Endothelial cell of umbilical vein (primary cell): Measurements from ENCODE around the gene MTMR4. TPM values are rescaled to one million over a fixed set of nuclear protein-coding genes. Genes with fewer than 3 reads are reported as not detected.

Experiments used
- BruUV-seq: library from RNA; stranded (reverse); fragments of 400-500 nt; replicated peaks from 2 replicates; lab custom pipeline; 2021; lab: Mats Ljungman, UMichigan
- CTCF ChIA-PET: fragments of 300-600, 350-600 bp; sonication (Branson Sonifier 250); formaldehyde crosslinking; loops from one replicate; lab custom pipeline; 2021; ENCODE audit warnings: antibody characterized with exemption, inconsistent platforms; lab: Charles Lee
- POLR2A ChIA-PET: fragments of 300-600, 350-600 bp; sonication (Branson Sonifier 250); formaldehyde crosslinking; loops from one replicate; lab custom pipeline; 2021; ENCODE audit warnings: antibody characterized with exemption, inconsistent platforms; lab: Charles Lee
- DNase-seq: peaks from one replicate; pipeline ENCODE4 v3.0.0-alpha.2; 2011; ENCODE audit warnings: low read depth, low spot score
- FAIRE-seq: peaks from 2 replicates; lab custom pipeline; 2011; peaks lifted over from hg19 to GRCh38; lab: Jason Lieb, UNC
- H2AFZ ChIP-seq: 2 replicates; pipeline ENCODE4 v1.6.0; 2012; ENCODE audit warnings: low read depth, low read length, control low read depth, inconsistent platforms
- H3K27ac ChIP-seq: 2 replicates; pipeline ENCODE4 v1.5.1; 2011; ENCODE audit warnings: low read depth, mild to moderate bottlenecking, control low read depth, low read length, moderate library complexity; ENCODE audit not compliant: insufficient read depth
- H3K27me3 ChIP-seq, 2 experiments: 2 replicates each; pipeline versions ENCODE4 v1.6.0 to v1.6.1; 2011; ENCODE audit warnings: low read length in 2 of 2, mixed read lengths in 1 of 2; ENCODE audit not compliant: control insufficient read depth in 2 of 2, insufficient read depth in 2 of 2
- H3K36me3 ChIP-seq, 2 experiments: 2 replicates in 1 of 2; 3 replicates in 1 of 2; pipeline ENCODE4 v1.5.1; 2011; ENCODE audit warnings: low read length in 2 of 2, mild to moderate bottlenecking in 1 of 2, moderate library complexity in 1 of 2; ENCODE audit not compliant: control insufficient read depth in 2 of 2, insufficient read depth in 2 of 2; ENCODE audit errors: extremely low read depth in 1 of 2
- H3K4me1 ChIP-seq: 3 replicates; pipeline ENCODE4 v1.5.1; 2011; ENCODE audit warnings: mild to moderate bottlenecking, low read length; ENCODE audit not compliant: control insufficient read depth, insufficient read depth; ENCODE audit errors: extremely low read depth
- H3K4me2 ChIP-seq: 2 replicates; pipeline ENCODE4 v1.6.1; 2011; ENCODE audit warnings: low read length, control low read depth, mixed read lengths; ENCODE audit not compliant: insufficient read depth
- H3K4me3 ChIP-seq, 3 experiments: fragments of 200-600 bp in 1 of 3; sonication (generic), shearing (Covaris generic) in 1 of 3; replicated peaks in 1 of 3; 2 replicates each; pipeline ENCODE4 v1.5.1; 2011 to 2016; ENCODE audit warnings: control low read depth in 3 of 3, low read length in 3 of 3, mild to moderate bottlenecking in 2 of 3, inconsistent platforms in 1 of 3, low read depth in 1 of 3, moderate library complexity in 1 of 3; ENCODE audit not compliant: insufficient read depth in 1 of 3
- H3K79me2 ChIP-seq: 2 replicates; pipeline ENCODE4 v1.6.0; 2012; ENCODE audit warnings: low read length, inconsistent platforms; ENCODE audit not compliant: control insufficient read depth, insufficient read depth
- H3K9ac ChIP-seq: replicated peaks from 2 replicates; pipeline ENCODE3; 2011; ENCODE audit warnings: low read length, control low read depth; ENCODE audit not compliant: insufficient read depth; ENCODE audit errors: extremely low read depth
- H3K9me1 ChIP-seq: replicated peaks from 3 replicates; pipeline ENCODE4 v1.6.0; 2011; ENCODE audit warnings: mild to moderate bottlenecking, low read length; ENCODE audit not compliant: control insufficient read depth, insufficient read depth; ENCODE audit errors: extremely low read depth
- H3K9me3 ChIP-seq: replicated peaks from 2 replicates; pipeline ENCODE4 v1.5.1; 2012; ENCODE audit warnings: low read length, inconsistent platforms; ENCODE audit not compliant: control insufficient read depth, insufficient read depth
- H4K20me1 ChIP-seq: replicated peaks from 2 replicates; pipeline ENCODE3; 2011; ENCODE audit warnings: mild to moderate bottlenecking, low read length; ENCODE audit not compliant: control insufficient read depth, insufficient read depth; ENCODE audit errors: extremely low read depth
- EZH2 ChIP-seq: IDR thresholded peaks from 2 replicates; pipeline ENCODE4 v1.6.1; 2012; ENCODE audit warnings: borderline replicate concordance, low read depth, mild to moderate bottlenecking, moderate library complexity, low read length, inconsistent platforms; ENCODE audit not compliant: severe bottlenecking
- FOS ChIP-seq: IDR thresholded peaks from 2 replicates; pipeline ENCODE4 v1.6.1; 2011; ENCODE audit warnings: mild to moderate bottlenecking, low read length, moderate library complexity, borderline replicate concordance; ENCODE audit not compliant: insufficient read depth
- GATA2 ChIP-seq: IDR thresholded peaks from 2 replicates; pipeline ENCODE4 v1.7.0; 2011; ENCODE audit warnings: low read depth, mild to moderate bottlenecking, moderate library complexity, mixed read lengths, low read length; ENCODE audit not compliant: insufficient read length, insufficient read depth
- MYC ChIP-seq: IDR thresholded peaks from one replicate; pipeline ENCODE4 v1.6.1; 2011; ENCODE audit warnings: mild to moderate bottlenecking, low read depth, low read length
- POLR2AphosphoS5 ChIP-seq: IDR thresholded peaks from 2 replicates; pipeline ENCODE4 v1.6.1; 2012; ENCODE audit warnings: low read depth, mild to moderate bottlenecking, control low read depth, low read length, moderate library complexity; ENCODE audit not compliant: insufficient read depth
- dilution Hi-C: fragments of 300-500 bp; cut with MboI; formaldehyde crosslinking; loops from one replicate; pipeline ENCODE4 v1.15.0; 2019; ENCODE audit warnings: low sequenced_read_pairs; ENCODE audit not compliant: extremely low pct_ligation_motif_present
- intact Hi-C: fragments of 100-400 bp; cut with micrococcal nuclease; formaldehyde crosslinking; loops from one replicate; pipeline ENCODE4 v1.10.0; 2022
- polyA plus RNA-seq, 4 experiments: library from polyadenylated mRNA; depleted of rRNA in 3 of 4; stranded (reverse) in 3 of 4; unstranded in 1 of 4; fragments of >200 nt; gene quantifications; 2 replicates each; pipeline versions ENCODE4 v1.2.1 to v1.2.3, GENCODE V29; 2011 to 2012; ENCODE audit warnings: missing spikeins in 1 of 4
- total RNA-seq: library from RNA; stranded (reverse); gene quantifications from 2 replicates; pipeline ENCODE4 v1.2.3, GENCODE V29; 2021
- TF ChIP-seq, protein P1 (sequence below), 2 donors: IDR thresholded peaks; 1 replicate in 1 of 2; 2 replicates in 1 of 2; pipeline ENCODE4 v1.5.1; 2011; ENCODE audit warnings: low read length in 2 of 2, mild to moderate bottlenecking in 2 of 2, moderate library complexity in 2 of 2, control low read depth in 1 of 2, inconsistent platforms in 1 of 2, low read depth in 1 of 2; ENCODE audit not compliant: insufficient read depth in 1 of 2; ENCODE audit errors: extremely low read depth in 1 of 2
- TF ChIP-seq, protein P2 (sequence below): IDR thresholded peaks from 2 replicates; pipeline ENCODE4 v1.6.1; 2011; ENCODE audit not compliant: insufficient read depth, insufficient read length

MTMR4 gene
- total and polyA plus RNA-seq, 2 donors (not counting 3 experiments of a cell fraction or from before 2014, with no cell fraction given), result 25.1 to 41.0 TPM

DNA sequence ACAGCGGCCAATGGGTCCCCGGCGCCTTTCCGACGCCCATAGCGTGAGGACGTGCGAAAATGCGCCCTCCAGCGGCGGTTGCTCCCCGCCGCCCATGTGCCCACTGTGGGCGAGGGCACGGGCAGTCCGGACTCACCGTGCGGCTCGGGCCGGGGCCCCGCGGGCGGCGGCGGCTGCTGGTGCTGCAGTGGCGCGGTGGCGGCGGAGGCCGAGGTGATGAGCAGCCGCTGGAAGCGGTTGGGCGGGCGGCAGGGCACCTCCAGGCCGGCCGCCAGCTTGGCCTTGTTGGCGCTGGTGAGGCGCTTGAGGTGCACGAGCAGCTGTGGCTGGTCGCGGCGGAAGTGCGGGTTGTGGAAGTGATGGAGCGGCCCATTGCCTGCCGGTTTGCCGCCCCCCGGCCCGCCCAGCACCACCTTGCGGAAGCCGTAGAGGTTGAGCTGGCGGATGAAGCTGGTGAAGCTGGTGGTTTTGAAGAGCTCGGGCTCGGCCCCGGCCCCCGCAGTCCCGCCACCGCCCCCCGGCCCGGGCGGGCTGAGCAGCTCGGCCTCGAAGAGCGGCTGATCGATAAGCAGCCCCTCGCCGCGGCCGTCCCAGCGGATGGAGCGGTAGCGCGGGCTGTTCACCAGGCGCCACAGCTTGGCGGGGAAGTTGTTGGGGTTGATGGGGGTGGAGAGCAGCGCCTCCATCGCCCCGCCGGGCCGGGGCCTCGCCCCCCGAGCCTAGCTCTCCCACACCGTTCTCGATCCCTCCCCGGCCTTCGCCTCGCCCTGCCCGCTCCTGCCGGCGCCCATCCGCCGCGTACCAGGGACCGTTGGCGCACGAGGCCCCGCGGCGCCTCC lies 26.6 kb downstream of the MTMR4 start, which contains the start of gene HSF5:
HSF5 (minus strand) TSS at position 820 of the 839 bp plus-strand sequence; CDS start at position 686, 134 bp downstream.
- TF ChIP-seq GATA2, result no peak
- TF ChIP-seq, protein P1, sequence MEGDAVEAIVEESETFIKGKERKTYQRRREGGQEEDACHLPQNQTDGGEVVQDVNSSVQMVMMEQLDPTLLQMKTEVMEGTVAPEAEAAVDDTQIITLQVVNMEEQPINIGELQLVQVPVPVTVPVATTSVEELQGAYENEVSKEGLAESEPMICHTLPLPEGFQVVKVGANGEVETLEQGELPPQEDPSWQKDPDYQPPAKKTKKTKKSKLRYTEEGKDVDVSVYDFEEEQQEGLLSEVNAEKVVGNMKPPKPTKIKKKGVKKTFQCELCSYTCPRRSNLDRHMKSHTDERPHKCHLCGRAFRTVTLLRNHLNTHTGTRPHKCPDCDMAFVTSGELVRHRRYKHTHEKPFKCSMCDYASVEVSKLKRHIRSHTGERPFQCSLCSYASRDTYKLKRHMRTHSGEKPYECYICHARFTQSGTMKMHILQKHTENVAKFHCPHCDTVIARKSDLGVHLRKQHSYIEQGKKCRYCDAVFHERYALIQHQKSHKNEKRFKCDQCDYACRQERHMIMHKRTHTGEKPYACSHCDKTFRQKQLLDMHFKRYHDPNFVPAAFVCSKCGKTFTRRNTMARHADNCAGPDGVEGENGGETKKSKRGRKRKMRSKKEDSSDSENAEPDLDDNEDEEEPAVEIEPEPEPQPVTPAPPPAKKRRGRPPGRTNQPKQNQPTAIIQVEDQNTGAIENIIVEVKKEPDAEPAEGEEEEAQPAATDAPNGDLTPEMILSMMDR (IDR thresholded peaks at IDR 0.05; ENCODE audit: extremely low read depth in 1 of 2, insufficient read depth in 1 of 2, low read depth in 1 of 2, low read length in 2 of 2), result peak; percentile 46 to 53
- TF ChIP-seq POLR2AphosphoS5, result no peak
- TF ChIP-seq, protein P2, sequence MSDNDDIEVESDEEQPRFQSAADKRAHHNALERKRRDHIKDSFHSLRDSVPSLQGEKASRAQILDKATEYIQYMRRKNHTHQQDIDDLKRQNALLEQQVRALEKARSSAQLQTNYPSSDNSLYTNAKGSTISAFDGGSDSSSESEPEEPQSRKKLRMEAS, result peak; percentile 70
- peak; percentile 39 for TF ChIP-seq EZH2
- TF ChIP-seq FOS, result no peak
- TF ChIP-seq MYC, result no peak
- intact Hi-C loops (no loop called here), dilution Hi-C loops (no loop called here)
- Histone ChIP-seq H3K36me3 (peaks cover 12 to 21% of the 10 kb centered on the region in 2 experiments), H3K27ac (no peak within 1 kb of the TSS), H3K4me1 (no peaks in the 10 kb centered on the region), H3K9me1 (no peaks in the 10 kb centered on the region), H2AFZ (peak within 1 kb of the TSS; percentile 62), H3K27me3 (no peaks in the 10 kb centered on the region), H3K9me3 (no peaks in the 10 kb centered on the region), H4K20me1 (no peaks in the 10 kb centered on the region), H3K9ac (no peak within 1 kb of the TSS), H3K79me2 (no peaks in the 10 kb centered on the region), H3K4me3 (peak within 1 kb of the TSS in 1 of 3 experiments; percentile 17), H3K4me2 (peak within 1 kb of the TSS; percentile 8)
- POLR2A ChIA-PET, result no interaction called here
- FAIRE-seq (no peak), DNase-seq (peak; percentile 19)
- no TSS peak for BruUV-seq
- CTCF ChIA-PET, result interaction anchor here (0.9 to 1.2 kb wide), 4 partner anchors 16 to 183 kb away, joined by 3 to 7 read pairs (median 5); partner anchors contain the start of gene MTMR4
